WERI-Rb-1 (cell line): ENCODE data around the gene LGALS1.

Experiments
- DNase-seq: peaks from one replicate; pipeline ENCODE4 v3.0.0-alpha.2; 2020
- H3K27ac ChIP-seq: fragments of 250-450 bp; sonication (Bioruptor Pico); 2 replicates; pipeline ENCODE4 v1.5.1; 2020; ENCODE audit warnings: mild to moderate bottlenecking, moderate library complexity
- H3K27me3 ChIP-seq: fragments of 250-450 bp; sonication (Bioruptor Pico); 2 replicates; pipeline ENCODE4 v1.5.1; 2021; ENCODE audit warnings: mild to moderate bottlenecking, low read depth, moderate library complexity; ENCODE audit not compliant: insufficient read depth, severe bottlenecking
- H3K36me3 ChIP-seq: fragments of 250-450 bp; sonication (Bioruptor Pico); 2 replicates; pipeline ENCODE4 v1.5.1; 2020; ENCODE audit warnings: mild to moderate bottlenecking, moderate library complexity
- H3K4me3 ChIP-seq: 2 replicates; pipeline ENCODE4 v1.5.1; 2011; ENCODE audit warnings: low read depth, mild to moderate bottlenecking, control low read depth, low read length
- H3K9me3 ChIP-seq: fragments of 250-450 bp; sonication (Bioruptor Pico); 2 replicates; pipeline ENCODE4 v1.5.1; 2021; ENCODE audit warnings: mild to moderate bottlenecking, moderate library complexity; ENCODE audit not compliant: severe bottlenecking
- TF ChIP-seq, protein P1 (sequence below): IDR thresholded peaks from 2 replicates; pipeline ENCODE4 v1.5.1; 2011; ENCODE audit warnings: low read depth, mild to moderate bottlenecking, control low read depth, inconsistent platforms, low read length

Gene LGALS1

DNA sequence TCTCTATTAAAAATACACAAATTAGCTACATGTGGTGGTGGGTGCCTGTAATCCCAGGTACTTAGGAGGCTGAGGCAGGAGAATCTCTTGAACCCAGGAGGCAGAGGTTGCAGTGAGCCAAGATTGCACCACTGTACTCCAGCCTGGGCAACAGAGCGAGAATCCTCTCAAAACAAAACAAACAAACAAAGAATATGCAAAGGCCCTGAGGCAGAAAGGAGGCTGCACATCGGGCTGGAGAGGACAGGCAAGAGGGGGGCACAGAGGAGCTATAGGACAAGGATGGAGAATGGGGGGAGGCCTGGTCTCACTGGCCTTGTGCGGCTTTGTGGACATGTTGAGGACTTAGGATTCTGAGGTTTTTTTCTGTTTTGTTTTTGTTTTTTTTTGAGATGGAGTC, 29.8 kb downstream of the LGALS1 start:
- Histone ChIP-seq H3K9me3 (no peaks in the 10 kb centered on the region), H3K27ac (no peak overlapping the region), H3K4me3 (no peak overlapping the region), H3K36me3 (no peaks in the 10 kb centered on the region), H3K27me3 (no peaks in the 10 kb centered on the region)
- no peak for DNase-seq
- TF ChIP-seq, protein P1, sequence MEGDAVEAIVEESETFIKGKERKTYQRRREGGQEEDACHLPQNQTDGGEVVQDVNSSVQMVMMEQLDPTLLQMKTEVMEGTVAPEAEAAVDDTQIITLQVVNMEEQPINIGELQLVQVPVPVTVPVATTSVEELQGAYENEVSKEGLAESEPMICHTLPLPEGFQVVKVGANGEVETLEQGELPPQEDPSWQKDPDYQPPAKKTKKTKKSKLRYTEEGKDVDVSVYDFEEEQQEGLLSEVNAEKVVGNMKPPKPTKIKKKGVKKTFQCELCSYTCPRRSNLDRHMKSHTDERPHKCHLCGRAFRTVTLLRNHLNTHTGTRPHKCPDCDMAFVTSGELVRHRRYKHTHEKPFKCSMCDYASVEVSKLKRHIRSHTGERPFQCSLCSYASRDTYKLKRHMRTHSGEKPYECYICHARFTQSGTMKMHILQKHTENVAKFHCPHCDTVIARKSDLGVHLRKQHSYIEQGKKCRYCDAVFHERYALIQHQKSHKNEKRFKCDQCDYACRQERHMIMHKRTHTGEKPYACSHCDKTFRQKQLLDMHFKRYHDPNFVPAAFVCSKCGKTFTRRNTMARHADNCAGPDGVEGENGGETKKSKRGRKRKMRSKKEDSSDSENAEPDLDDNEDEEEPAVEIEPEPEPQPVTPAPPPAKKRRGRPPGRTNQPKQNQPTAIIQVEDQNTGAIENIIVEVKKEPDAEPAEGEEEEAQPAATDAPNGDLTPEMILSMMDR = no peak

DNA sequence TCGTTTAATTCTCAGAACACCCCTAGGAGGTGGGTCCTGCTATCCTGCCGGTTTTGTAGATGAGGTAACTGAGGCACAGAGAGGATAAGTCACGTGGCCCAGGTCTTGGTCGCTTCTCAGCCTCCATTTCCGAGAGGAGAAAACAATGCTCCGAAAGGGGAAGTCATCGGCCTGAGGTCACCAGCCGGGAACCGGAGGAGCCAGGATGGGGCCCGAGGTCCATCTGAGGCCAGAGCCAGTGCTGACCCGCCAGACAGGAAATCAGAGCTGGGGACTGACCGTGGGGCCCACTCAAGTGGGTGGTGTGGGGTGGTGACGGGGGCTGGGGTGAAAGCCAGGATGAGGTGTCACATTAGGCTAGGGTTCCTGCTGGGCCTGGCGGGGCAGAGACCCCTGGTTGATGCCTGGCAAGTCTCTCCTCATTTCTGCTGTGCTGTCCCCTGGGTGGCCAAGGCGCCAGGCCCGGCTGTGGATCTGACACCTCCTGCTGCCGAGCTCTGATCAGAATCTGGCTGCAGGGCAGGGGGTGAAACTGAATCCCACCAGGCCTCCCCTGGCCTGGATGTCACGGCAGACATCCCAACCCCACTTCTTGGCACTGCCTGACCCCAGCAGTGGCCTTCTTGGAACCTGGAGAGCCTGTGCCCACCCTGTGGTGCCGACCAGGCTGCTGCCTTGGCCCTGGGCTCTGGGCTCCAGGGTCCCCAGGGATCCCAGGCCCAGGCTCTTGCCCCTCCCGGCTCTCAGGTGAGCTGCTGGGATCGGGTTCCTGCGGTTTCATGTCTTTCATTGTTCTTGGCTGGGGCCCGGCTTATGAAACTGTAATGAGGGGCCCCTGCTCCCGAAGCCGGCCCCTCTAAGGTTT, 33.4 kb downstream of the LGALS1 start:
- Histone ChIP-seq H3K4me3 (no peak overlapping the region), H3K9me3 (no peaks in the 10 kb centered on the region), H3K27me3 (no peaks in the 10 kb centered on the region), H3K36me3 (no peaks in the 10 kb centered on the region), H3K27ac (no peak overlapping the region)
- TF ChIP-seq, protein P1 = no peak
- no peak for DNase-seq

DNA sequence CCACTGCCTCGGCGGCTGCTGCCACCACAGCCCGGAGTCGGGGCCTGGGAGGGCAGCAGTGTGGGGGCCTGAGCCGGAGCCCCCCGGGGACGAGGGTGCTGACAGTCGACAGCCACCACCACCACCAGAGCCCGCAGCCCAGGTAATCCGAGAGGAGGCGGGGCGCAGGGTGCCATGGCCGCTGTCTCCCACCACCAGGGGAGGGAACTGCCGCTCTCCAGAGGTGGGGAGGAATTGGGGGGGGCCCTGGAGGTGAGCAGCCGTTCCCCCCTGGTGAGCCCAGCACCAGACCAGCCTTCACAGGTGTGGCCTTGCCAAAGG, 34.0 kb downstream of the LGALS1 start:
- H3K9me3 ChIP-seq = no peaks in the 10 kb centered on the region
- no peak overlapping the region for H3K27ac ChIP-seq
- DNase-seq = no peak
- H3K36me3 ChIP-seq = no peaks in the 10 kb centered on the region
- TF ChIP-seq, protein P1 = no peak
- H3K27me3 ChIP-seq = no peaks in the 10 kb centered on the region
- no peak overlapping the region for H3K4me3 ChIP-seq

DNA sequence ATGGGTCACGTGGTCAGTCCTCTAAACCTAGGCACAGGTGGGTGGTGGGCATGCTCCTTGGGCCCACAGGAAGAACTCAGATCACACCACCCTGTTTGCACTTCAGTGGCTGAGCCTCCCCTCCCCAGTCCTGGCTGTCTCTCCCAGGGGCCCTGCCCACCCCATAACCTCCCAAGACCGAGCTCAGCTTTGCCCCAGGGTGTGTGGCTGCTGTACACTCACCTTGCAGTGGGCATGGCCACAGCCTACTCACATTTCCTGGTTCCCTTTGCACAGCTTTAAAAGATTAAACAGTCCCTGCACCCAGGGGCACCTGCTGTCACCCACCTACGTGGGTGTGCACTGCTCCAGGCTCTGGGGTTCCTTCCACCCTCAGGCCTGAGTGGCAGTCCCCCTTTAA, 35.2 kb downstream of the LGALS1 start:
- H3K4me3 ChIP-seq = no peak overlapping the region
- TF ChIP-seq, protein P1 = no peak
- H3K27ac ChIP-seq = no peak overlapping the region
- no peaks in the 10 kb centered on the region for H3K27me3 ChIP-seq
- no peaks in the 10 kb centered on the region for H3K36me3 ChIP-seq
- H3K9me3 ChIP-seq = no peaks in the 10 kb centered on the region
- no peak for DNase-seq

DNA sequence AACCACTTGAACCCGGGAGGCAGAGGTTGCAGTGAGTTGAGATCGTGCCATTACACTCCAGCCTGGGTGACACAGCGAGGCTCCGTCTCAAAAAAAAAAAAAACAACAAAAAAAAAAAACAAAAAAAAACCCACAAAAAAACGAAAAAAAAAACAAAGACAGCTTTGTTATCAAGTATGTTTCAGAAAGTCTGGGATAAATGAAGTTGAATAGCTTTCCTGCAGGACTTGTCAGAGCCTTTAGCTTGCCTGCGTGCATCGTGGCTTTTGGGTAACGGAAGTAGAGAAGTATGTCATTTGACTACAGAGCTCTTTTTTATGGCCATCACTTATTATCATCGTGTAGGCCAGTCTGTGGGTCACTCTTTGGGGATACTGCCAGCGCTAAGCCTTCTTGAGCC, 36.1 kb downstream of the LGALS1 start:
- DNase-seq = no peak
- TF ChIP-seq, protein P1 = no peak
- Histone ChIP-seq H3K9me3 (no peaks in the 10 kb centered on the region), H3K36me3 (no peaks in the 10 kb centered on the region), H3K27me3 (no peaks in the 10 kb centered on the region), H3K27ac (no peak overlapping the region), H3K4me3 (no peak overlapping the region)

DNA sequence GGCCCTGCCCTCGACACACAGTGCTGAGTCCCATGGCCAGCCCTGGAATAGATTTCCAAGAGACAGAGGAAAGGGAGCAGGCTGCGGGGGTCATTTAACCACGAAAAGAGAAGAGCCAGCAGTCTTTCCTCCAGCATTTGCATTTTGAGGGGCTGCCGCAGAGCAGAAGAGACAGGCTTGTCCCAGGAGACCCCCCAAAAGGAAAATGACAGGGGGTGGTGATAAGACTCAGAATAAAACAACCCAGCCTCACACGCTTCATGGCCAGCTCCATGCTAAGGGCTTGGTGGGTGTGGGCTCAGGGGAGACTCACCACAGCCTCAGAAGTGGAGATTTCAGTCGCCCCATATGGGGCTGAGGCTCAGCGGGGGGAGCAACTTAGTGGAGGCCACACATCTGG, 38.3 kb downstream of the LGALS1 start:
- H3K9me3 ChIP-seq = no peaks in the 10 kb centered on the region
- DNase-seq = no peak
- H3K36me3 ChIP-seq = no peaks in the 10 kb centered on the region
- TF ChIP-seq, protein P1 = no peak
- H3K27me3 ChIP-seq = no peaks in the 10 kb centered on the region
- H3K4me3 ChIP-seq = no peak overlapping the region
- H3K27ac ChIP-seq = no peak overlapping the region
